ENCODE data around the gene ANXA5.
"Not testable (repeated sequence)": the region's sequence is repeated elsewhere in the genome, so short reads cannot be mapped to it uniquely, and the experiment has no call there.

ANXA5 gene

GRCh38 chr4:121660175-121660933, 36.4 kb downstream of the ANXA5 start:
- not testable (repeated sequence) for H3K4me1 ChIP-seq (ENCODE audit: control insufficient read depth, insufficient read depth, low read length); H3K27me3 ChIP-seq (ENCODE audit: control insufficient read depth, insufficient read depth, low read length); H3K36me3 ChIP-seq (ENCODE audit: control insufficient read depth, insufficient read depth, low read length); H3K9ac ChIP-seq (ENCODE audit: low read depth, low read length); H3K27ac ChIP-seq (ENCODE audit: low read depth, low read length); H3K9me3 ChIP-seq (ENCODE audit: control insufficient read depth, insufficient read depth, low read length); H3K4me3 ChIP-seq (ENCODE audit: low read depth, low read length)

- H3K9ac ChIP-seq (ENCODE audit: low read depth, low read length), result no peak overlapping the region
Observed at GRCh38 chr4:121658125-121658524, 38.7 kb downstream of the ANXA5 start.

DNA sequence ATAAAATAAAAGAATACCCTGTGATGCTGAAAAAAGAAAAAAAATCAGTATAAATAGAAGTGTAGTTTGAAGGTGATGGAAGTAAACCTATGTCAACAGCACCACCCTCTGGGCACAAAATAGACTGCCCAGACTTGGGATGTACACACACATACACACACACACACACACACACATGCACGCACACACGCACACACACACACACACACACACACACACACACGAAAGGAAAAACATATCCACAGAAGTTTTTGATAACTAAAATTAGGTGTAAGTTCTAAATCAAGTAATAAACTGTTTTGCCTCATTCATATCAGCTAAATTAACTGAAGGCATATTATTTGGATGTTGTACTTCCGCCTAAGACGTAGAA, 40.5 kb downstream of the ANXA5 start:
- no peaks in the 10 kb centered on the region for H3K9me3 ChIP-seq (ENCODE audit: control insufficient read depth, insufficient read depth, low read length)
- no peaks in the 10 kb centered on the region for H3K27me3 ChIP-seq (ENCODE audit: control insufficient read depth, insufficient read depth, low read length)
- no peak overlapping the region for H3K4me3 ChIP-seq (ENCODE audit: low read depth, low read length)
- no peak overlapping the region for H3K27ac ChIP-seq (ENCODE audit: low read depth, low read length)
- no peak overlapping the region for H3K9ac ChIP-seq (ENCODE audit: low read depth, low read length)
- no peaks in the 10 kb centered on the region for H3K4me1 ChIP-seq (ENCODE audit: control insufficient read depth, insufficient read depth, low read length)
- H3K36me3 ChIP-seq (ENCODE audit: control insufficient read depth, insufficient read depth, low read length), result no peaks in the 10 kb centered on the region

More at GRCh38 chr4:121658125-121658524, 38.7 kb downstream of the ANXA5 start:
- Histone ChIP-seq H3K9me3 (ENCODE audit: control insufficient read depth, insufficient read depth, low read length) (no peaks in the 10 kb centered on the region), H3K36me3 (ENCODE audit: control insufficient read depth, insufficient read depth, low read length) (no peaks in the 10 kb centered on the region), H3K27ac (ENCODE audit: low read depth, low read length) (no peak overlapping the region), H3K4me3 (ENCODE audit: low read depth, low read length) (no peak overlapping the region), H3K27me3 (ENCODE audit: control insufficient read depth, insufficient read depth, low read length) (no peaks in the 10 kb centered on the region), H3K4me1 (ENCODE audit: control insufficient read depth, insufficient read depth, low read length) (no peaks in the 10 kb centered on the region)

DNA sequence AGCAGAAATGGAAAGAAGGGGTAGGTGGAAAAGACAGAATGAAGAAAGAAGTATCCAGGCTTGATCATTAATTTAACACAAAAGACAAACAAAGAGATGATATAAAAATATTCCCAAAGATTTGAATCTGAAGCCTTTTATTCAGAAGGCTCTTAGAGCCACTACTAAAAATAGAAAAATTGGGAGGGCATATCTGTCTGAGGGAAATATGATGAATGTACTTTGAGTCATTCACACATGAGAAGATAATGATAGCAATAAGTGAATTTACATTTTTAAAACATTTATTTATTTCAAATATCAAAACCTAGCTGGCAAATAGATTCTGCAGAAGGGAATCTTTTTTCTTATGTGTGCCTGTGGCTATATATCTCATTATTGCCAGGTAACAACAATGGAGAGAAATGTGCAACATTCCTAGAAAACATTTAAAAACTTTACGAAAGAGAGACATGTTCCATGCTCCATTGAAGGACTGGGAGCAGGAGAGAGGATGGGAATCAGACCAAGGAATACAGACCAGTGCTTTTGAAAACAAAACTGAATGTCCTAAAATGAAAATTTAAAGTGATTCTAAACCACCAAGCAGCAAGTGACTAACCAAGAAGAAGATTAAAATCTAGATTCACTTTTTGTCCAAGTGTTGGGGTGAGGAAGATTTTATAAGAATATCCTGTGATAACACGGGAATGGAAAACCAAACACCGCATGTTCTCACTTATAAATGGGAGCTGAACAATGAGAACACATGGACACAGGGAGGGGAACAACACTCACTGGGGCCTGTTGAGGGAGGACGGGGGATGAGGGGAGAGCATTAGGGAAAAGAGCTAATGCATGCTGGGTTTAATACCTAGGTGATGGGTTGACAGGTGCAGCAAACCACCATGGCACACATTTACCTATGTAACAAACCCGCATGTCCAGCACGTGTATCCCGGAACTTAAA, 41.2 kb downstream of the ANXA5 start:
- Histone ChIP-seq H3K27me3 (ENCODE audit: control insufficient read depth, insufficient read depth, low read length) (no peaks in the 10 kb centered on the region), H3K36me3 (ENCODE audit: control insufficient read depth, insufficient read depth, low read length) (no peaks in the 10 kb centered on the region), H3K4me3 (ENCODE audit: low read depth, low read length) (no peak overlapping the region), H3K9me3 (ENCODE audit: control insufficient read depth, insufficient read depth, low read length) (no peaks in the 10 kb centered on the region), H3K4me1 (ENCODE audit: control insufficient read depth, insufficient read depth, low read length) (no peaks in the 10 kb centered on the region), H3K27ac (ENCODE audit: low read depth, low read length) (no peak overlapping the region), H3K9ac (ENCODE audit: low read depth, low read length) (no peak overlapping the region)

DNA sequence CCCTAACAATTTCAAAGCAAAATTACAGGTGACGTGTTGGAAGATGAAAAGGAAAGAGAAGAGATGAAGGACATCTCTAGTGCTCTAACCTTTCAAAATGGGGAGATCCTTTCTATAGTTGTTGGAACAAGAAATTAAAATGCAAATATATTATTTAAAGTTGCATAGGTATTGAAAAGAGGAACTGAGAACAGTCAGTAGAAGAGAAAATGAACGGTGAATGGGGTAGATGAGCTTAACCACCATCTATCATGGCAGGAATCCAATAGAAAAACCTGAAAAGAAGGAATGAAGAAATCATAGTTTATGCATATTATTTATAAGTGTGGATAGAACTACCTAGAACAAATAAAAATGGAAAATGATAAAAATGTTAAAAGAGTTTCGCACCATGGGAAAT, 42.0 kb downstream of the ANXA5 start:
- Histone ChIP-seq H3K9me3 (ENCODE audit: control insufficient read depth, insufficient read depth, low read length) (no peaks in the 10 kb centered on the region), H3K27me3 (ENCODE audit: control insufficient read depth, insufficient read depth, low read length) (no peaks in the 10 kb centered on the region), H3K9ac (ENCODE audit: low read depth, low read length) (no peak overlapping the region), H3K4me1 (ENCODE audit: control insufficient read depth, insufficient read depth, low read length) (no peaks in the 10 kb centered on the region), H3K4me3 (ENCODE audit: low read depth, low read length) (no peak overlapping the region), H3K36me3 (ENCODE audit: control insufficient read depth, insufficient read depth, low read length) (no peaks in the 10 kb centered on the region), H3K27ac (ENCODE audit: low read depth, low read length) (no peak overlapping the region)

DNA sequence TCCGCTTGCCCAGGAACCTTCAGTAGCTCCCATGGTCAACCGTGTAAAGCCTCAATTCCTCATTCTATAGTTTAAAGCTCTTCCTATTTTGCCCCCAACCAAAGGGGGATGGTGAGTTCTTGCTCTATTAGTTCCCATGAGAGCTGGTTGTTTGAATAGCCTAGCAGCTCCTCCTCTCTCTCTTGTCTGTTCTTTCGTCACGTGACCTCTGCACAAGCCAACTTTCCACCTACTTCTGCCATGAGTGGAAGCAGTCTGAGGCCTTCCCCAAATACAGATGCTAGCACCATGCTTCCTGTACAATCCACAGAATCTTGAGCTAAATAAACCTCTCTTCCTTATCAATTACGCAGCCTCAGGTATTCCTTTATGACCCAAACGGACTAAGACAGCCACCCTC, 42.8 kb downstream of the ANXA5 start:
- no peaks in the 10 kb centered on the region for H3K27me3 ChIP-seq (ENCODE audit: control insufficient read depth, insufficient read depth, low read length)
- no peak overlapping the region for H3K27ac ChIP-seq (ENCODE audit: low read depth, low read length)
- no peaks in the 10 kb centered on the region for H3K4me1 ChIP-seq (ENCODE audit: control insufficient read depth, insufficient read depth, low read length)
- H3K9me3 ChIP-seq (ENCODE audit: control insufficient read depth, insufficient read depth, low read length), result no peaks in the 10 kb centered on the region
- no peak overlapping the region for H3K4me3 ChIP-seq (ENCODE audit: low read depth, low read length)
- no peak overlapping the region for H3K9ac ChIP-seq (ENCODE audit: low read depth, low read length)
- no peaks in the 10 kb centered on the region for H3K36me3 ChIP-seq (ENCODE audit: control insufficient read depth, insufficient read depth, low read length)

GRCh38 chr4:121653214-121653613, 43.6 kb downstream of the ANXA5 start:
- no peak overlapping the region for H3K4me3 ChIP-seq (ENCODE audit: low read depth, low read length)
- H3K9me3 ChIP-seq (ENCODE audit: control insufficient read depth, insufficient read depth, low read length), result no peaks in the 10 kb centered on the region
- no peaks in the 10 kb centered on the region for H3K4me1 ChIP-seq (ENCODE audit: control insufficient read depth, insufficient read depth, low read length)
- no peaks in the 10 kb centered on the region for H3K36me3 ChIP-seq (ENCODE audit: control insufficient read depth, insufficient read depth, low read length)
- H3K9ac ChIP-seq (ENCODE audit: low read depth, low read length), result no peak overlapping the region
- H3K27me3 ChIP-seq (ENCODE audit: control insufficient read depth, insufficient read depth, low read length), result no peaks in the 10 kb centered on the region
- H3K27ac ChIP-seq (ENCODE audit: low read depth, low read length), result no peak overlapping the region

DNA sequence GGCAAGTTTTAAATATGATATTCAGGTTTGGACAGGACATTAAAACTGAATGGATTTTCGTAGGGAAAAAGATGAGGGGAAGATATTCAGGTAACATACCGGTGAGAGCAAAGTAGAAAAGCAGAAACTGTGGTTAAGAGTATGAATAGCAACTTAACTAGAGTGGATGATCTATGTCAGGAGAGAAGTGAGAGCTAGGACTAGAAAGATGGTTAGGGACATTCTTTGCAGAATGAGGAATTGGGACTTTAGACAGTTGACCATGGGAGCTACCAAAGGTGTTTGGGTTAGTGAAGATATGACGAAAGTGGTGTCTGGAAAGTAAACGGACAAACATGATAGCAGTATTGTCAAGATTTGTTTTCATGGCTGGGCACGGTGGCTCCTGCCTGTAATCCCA, 45.2 kb downstream of the ANXA5 start:
- Histone ChIP-seq H3K4me1 (ENCODE audit: control insufficient read depth, insufficient read depth, low read length) (no peaks in the 10 kb centered on the region), H3K4me3 (ENCODE audit: low read depth, low read length) (no peak overlapping the region), H3K27ac (ENCODE audit: low read depth, low read length) (no peak overlapping the region), H3K27me3 (ENCODE audit: control insufficient read depth, insufficient read depth, low read length) (no peaks in the 10 kb centered on the region), H3K9ac (ENCODE audit: low read depth, low read length) (no peak overlapping the region), H3K36me3 (ENCODE audit: control insufficient read depth, insufficient read depth, low read length) (no peaks in the 10 kb centered on the region), H3K9me3 (ENCODE audit: control insufficient read depth, insufficient read depth, low read length) (no peaks in the 10 kb centered on the region)

DNA sequence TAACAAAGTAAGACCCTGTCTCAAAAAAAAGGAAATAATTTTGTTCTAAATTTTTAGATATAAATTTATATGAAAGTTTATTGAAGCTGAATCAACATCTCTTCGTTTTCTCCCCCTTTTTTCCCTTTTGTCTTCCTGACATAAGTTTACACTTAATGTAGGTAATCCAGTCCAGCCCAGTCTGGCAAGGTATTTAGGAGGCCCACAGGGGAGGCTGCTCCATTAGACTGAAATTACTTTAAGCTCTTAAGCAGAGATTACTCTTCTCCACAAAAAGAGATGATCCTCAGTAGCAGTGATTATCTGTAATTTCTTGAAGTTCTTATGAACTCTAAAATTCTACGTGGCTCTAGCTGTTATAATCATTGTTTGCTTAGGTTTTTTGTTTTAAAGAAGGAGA, 46.0 kb downstream of the ANXA5 start:
- Histone ChIP-seq H3K27ac (ENCODE audit: low read depth, low read length) (no peak overlapping the region), H3K4me1 (ENCODE audit: control insufficient read depth, insufficient read depth, low read length) (no peaks in the 10 kb centered on the region), H3K9ac (ENCODE audit: low read depth, low read length) (no peak overlapping the region), H3K27me3 (ENCODE audit: control insufficient read depth, insufficient read depth, low read length) (no peaks in the 10 kb centered on the region), H3K9me3 (ENCODE audit: control insufficient read depth, insufficient read depth, low read length) (no peaks in the 10 kb centered on the region), H3K36me3 (ENCODE audit: control insufficient read depth, insufficient read depth, low read length) (no peaks in the 10 kb centered on the region), H3K4me3 (ENCODE audit: low read depth, low read length) (no peak overlapping the region)

- no peaks in the 10 kb centered on the region for H3K36me3 ChIP-seq (ENCODE audit: control insufficient read depth, insufficient read depth, low read length)
- no peaks in the 10 kb centered on the region for H3K9me3 ChIP-seq (ENCODE audit: control insufficient read depth, insufficient read depth, low read length)
- no peaks in the 10 kb centered on the region for H3K27me3 ChIP-seq (ENCODE audit: control insufficient read depth, insufficient read depth, low read length)
- H3K27ac ChIP-seq (ENCODE audit: low read depth, low read length), result no peak overlapping the region
- H3K4me1 ChIP-seq (ENCODE audit: control insufficient read depth, insufficient read depth, low read length), result no peaks in the 10 kb centered on the region
- no peak overlapping the region for H3K4me3 ChIP-seq (ENCODE audit: low read depth, low read length)
- no peak overlapping the region for H3K9ac ChIP-seq (ENCODE audit: low read depth, low read length)
Observed at GRCh38 chr4:121648516-121648915, 48.3 kb downstream of the ANXA5 start.

DNA sequence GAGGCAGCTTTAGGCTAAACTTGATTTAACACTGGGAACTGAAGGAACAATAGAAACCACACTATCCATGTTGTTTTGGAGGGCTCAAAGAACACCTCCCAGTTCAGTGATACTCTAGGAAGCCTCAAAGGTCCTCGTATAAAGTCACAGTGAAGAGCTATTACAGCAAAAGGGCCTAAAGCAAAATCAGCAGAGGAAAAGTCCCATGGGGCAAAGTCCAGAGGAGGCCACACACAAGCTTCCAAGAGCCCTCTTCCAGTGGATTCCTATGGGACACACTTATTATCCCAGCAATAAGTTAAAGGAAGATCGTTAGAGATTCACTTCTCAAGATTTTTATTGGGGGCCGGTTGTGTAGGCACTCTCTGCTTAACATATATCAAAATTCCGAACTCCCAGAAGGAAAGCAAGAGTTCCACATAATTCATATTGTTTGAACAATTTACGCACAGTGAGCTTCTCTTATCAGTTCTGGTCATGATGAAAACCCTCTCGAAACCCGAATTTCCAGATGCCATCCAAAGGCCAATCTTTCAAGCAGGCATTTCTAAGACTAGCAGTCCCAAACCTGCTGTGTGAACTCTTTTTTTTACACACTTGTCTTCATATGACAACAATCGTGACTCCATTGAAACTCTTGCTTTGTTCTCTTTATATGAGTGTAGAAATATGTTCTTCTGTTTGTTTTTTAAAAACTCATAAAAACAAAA, 53.7 kb downstream of the ANXA5 start:
- Histone ChIP-seq H3K36me3 (ENCODE audit: control insufficient read depth, insufficient read depth, low read length) (no peaks in the 10 kb centered on the region), H3K27me3 (ENCODE audit: control insufficient read depth, insufficient read depth, low read length) (no peaks in the 10 kb centered on the region), H3K9ac (ENCODE audit: low read depth, low read length) (no peak overlapping the region), H3K4me3 (ENCODE audit: low read depth, low read length) (no peak overlapping the region), H3K27ac (ENCODE audit: low read depth, low read length) (no peak overlapping the region), H3K9me3 (ENCODE audit: control insufficient read depth, insufficient read depth, low read length) (no peaks in the 10 kb centered on the region), H3K4me1 (ENCODE audit: control insufficient read depth, insufficient read depth, low read length) (no peaks in the 10 kb centered on the region)

Measured in HUES48 (cell line).